Epithelial cell of proximal tubule (primary cell): ENCODE results near the gene CEACAM19. TPM values are rescaled to one million over a fixed set of nuclear protein-coding genes. Genes with fewer than 3 reads are reported as not detected.

ENCODE experiments used
- DNase-seq: peaks from one replicate; pipeline ENCODE4 v3.0.0-alpha.2; 2011; ENCODE audit warnings: low read depth
- H3K4me3 ChIP-seq: 2 replicates; pipeline ENCODE4 v1.5.1; 2011; ENCODE audit warnings: low read depth, mild to moderate bottlenecking, low read length
- CTCF ChIP-seq: conservative IDR thresholded peaks from 2 replicates; pipeline ENCODE4 v1.5.1; 2012; ENCODE audit warnings: low read depth, mild to moderate bottlenecking, low read length
- total RNA-seq: library from RNA; depleted of rRNA; stranded (reverse); fragments of >200 nt; gene quantifications from 2 replicates; pipeline ENCODE4 v1.2.3, GENCODE V29; 2015

The CEACAM19 gene
- total RNA-seq, 1 donor from 2014 or later: 2.7 TPM

- no peak overlapping the region for H3K4me3 ChIP-seq
- no peak for DNase-seq
- TF ChIP-seq CTCF: no peak
These were observed 60.3 kb downstream of the CEACAM19 start for GRCh38 chr19:44731622-44732021.

- no peak for TF ChIP-seq CTCF
- no peak overlapping the region for H3K4me3 ChIP-seq
- DNase-seq: no peak
These were observed 61.1 kb downstream of the CEACAM19 start for GRCh38 chr19:44732235-44733014.

Other genes with a start within 250 kb of the CEACAM19 start
- 3.1 and 4.8 TPM in 2 replicates for gene ZNF229, start 223.0 kb upstream of the CEACAM19 start, total RNA-seq
- 4.6 and 5.1 TPM in 2 replicates for gene ZNF180, start 171.0 kb upstream of the CEACAM19 start, total RNA-seq
- not detected in 2 replicates for gene CEACAM20, start 141.8 kb upstream of the CEACAM19 start, total RNA-seq
- 0.12 TPM in 1 of 2 replicates, not detected in the other for gene IGSF23, start 57.9 kb upstream of the CEACAM19 start, total RNA-seq
- gene PVR, start 27.6 kb upstream of the CEACAM19 start, total RNA-seq: 116 and 153 TPM in 2 replicates
- not detected in 2 replicates for gene CEACAM16, start 27.7 kb downstream of the CEACAM19 start, total RNA-seq
- 32.4 and 49.3 TPM in 2 replicates for gene BCL3, start 77.2 kb downstream of the CEACAM19 start, total RNA-seq
- gene CBLC, start 106.4 kb downstream of the CEACAM19 start, total RNA-seq: 16.1 and 27.2 TPM in 2 replicates
- 7.7 and 27.7 TPM in 2 replicates for gene BCAM, start 137.6 kb downstream of the CEACAM19 start, total RNA-seq
- 216 and 264 TPM in 2 replicates for gene NECTIN2, start 174.8 kb downstream of the CEACAM19 start, total RNA-seq
- gene TOMM40, start 219.8 kb downstream of the CEACAM19 start, total RNA-seq: 99.1 and 229 TPM in 2 replicates
- 5.9 and 46.2 TPM in 2 replicates for gene APOE, start 234.3 kb downstream of the CEACAM19 start, total RNA-seq
- 11.4 and 12.3 TPM in 2 replicates for gene APOC1, start 243.1 kb downstream of the CEACAM19 start, total RNA-seq